Skin epidermis (tissue), 12 donors: Measurements from ENCODE around the gene HOXC10.

ENCODE experiments used
- H3K27ac ChIP-seq, 21 experiments: fragments of 200-600 bp; sonication (generic) in 11 of 21; one replicate each; pipeline ENCODE4 v1.5.0; 2020; ENCODE audit warnings: mild to moderate bottlenecking in 3 of 21, inconsistent platforms in 2 of 21, moderate library complexity in 2 of 21
- H3K4me3 ChIP-seq, 7 experiments: fragments of 200-600 bp; sonication (generic) in 2 of 7; one replicate each; pipeline ENCODE4 v1.5.0; 2020; ENCODE audit warnings: inconsistent platforms in 2 of 7, mild to moderate bottlenecking in 2 of 7, moderate library complexity in 1 of 7

The HOXC10 gene

DNA sequence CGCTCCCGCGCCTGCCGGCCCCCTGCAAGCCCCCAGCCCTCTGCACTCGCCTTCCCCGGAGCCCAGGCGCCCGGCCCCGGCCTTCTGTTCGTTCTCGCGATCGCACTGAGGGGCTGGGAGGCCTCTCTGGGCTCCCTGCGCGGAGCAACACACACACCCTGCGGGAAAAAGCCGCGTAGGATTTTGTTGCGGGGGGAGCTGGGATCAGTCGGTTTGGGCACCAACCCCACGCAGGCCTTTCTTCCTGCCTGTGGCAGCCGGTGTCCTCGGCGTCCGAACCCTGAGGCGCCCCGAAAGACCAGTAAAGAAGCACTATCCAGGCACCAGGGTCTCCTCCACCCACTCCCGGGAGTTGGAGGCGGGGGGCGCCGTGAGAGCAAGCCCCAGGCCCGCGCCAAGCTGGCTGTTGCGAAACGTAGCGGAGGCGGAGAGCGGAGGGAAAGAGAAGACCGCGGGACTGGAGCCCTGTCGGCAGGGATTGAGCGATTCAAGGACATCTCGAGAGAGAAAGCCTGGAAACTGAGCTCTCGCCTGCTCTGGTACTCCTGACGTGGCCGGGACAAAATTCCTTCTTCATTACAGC, 46.0 kb downstream of the HOXC10 start:
- Histone ChIP-seq H3K4me3 (peak overlapping the region in 1 of 7 experiments; percentile 1), H3K27ac (peak overlapping the region in 9 of 21 experiments; percentile 33 to 88 (median 81))

DNA sequence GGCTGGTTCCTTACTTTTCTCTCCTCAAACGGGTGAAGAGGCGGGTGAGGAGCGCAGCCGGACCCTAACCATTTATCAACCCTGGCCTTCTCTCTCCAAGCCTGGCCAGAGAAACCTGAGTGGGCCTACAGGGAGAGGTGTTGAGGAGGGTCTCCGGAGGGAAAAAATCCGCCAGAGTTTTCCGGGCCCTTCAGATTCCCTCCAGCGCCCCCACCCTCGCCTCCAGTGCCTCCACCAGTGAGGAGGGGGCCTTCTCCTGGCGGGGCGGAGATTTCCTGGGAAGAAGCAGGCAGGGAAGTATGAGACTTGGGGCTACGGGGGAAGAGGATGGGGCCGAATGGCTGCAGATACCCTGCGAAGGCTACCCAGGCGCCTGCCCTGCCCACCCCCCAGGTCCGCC, 46.5 kb downstream of the HOXC10 start:
- Histone ChIP-seq H3K27ac (peak overlapping the region in 8 of 21 experiments; percentile 64 to 88 (median 81)), H3K4me3 (no peak overlapping the region)

DNA sequence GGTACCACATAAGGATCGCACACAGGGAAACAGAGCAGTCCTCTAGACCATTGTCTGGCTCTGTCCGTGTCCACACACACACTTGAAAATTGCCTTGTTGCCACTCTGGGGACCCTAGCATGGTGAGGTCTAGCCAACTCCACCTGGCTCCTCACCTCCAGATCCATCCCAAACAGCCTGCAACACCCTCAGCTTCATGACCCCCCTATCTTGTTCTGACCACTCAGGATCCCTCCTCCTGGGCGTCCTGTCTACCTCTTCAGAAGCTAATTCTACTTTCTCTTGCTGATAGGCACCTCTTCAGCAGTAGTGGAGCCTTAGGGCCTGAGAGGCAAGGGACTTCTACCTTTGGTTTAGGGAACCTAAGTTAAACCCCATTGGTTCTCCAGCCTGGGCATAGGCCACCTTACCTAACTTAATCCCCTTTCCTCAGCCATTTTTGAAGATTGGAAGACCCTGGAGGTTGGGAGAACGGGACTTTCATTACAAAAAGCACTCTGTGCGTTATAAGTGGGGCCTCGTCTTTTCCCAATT, 47.2 kb downstream of the HOXC10 start:
- peak overlapping the region in 6 of 21 experiments; percentile 75 to 88 (median 84) for H3K27ac ChIP-seq
- H3K4me3 ChIP-seq = no peak overlapping the region

- peak within 1 kb of the TSS in 8 of 21 experiments; percentile 1 to 88 (median 81) for H3K27ac ChIP-seq
- peak within 1 kb of the TSS; percentile 14 to 36 (median 30) for H3K4me3 ChIP-seq
These were observed 47.7 kb downstream of the HOXC10 start, which contains the start of gene HOXC5 for GRCh38 chr12:54032627-54033100. Gene HOXC5, plus strand, starts transcription at chr12:54033050. Its CDS starts 73 bp downstream, at chr12:54033123.

DNA sequence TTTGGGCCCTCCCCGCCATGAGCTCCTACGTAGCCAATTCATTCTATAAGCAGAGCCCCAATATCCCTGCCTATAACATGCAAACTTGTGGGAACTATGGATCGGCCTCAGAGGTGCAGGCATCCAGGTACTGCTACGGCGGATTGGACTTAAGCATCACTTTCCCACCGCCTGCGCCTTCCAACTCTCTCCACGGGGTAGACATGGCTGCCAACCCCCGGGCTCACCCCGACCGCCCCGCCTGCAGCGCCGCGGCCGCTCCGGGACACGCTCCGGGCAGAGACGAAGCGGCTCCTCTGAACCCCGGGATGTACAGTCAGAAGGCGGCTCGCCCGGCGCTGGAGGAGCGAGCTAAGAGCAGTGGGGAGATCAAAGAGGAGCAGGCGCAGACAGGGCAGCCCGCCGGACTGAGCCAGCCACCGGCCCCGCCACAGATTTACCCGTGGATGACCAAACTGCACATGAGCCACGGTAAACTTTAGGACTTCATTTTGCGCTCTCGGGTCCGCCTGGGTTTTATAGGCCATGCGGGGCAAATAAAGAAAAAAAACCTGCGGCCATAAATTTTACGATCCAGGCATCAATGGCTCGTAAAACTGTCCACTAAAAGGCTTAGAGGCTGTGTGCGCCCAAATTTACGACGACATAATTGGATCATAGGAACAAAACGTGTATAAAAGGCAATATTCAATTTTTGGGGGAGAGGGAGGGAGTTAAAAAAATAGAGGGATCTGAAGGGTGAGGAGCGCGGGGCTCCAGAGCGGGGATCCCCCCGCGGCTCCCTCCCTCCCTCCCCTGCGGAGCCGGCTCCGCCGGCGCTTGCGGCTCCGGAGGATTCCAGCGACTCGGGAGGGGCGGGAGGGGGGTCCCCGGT, 48.4 kb downstream of the HOXC10 start:
- Histone ChIP-seq H3K4me3 (peak overlapping the region; percentile 14 to 36 (median 30)), H3K27ac (peak overlapping the region in 7 of 21 experiments; percentile 1 to 82 (median 55))

- Histone ChIP-seq H3K27ac (peak overlapping the region in 7 of 21 experiments; percentile 1 to 82 (median 55)), H3K4me3 (peak overlapping the region in 6 of 7 experiments; percentile 22 to 36 (median 32))
These were observed 49.2 kb downstream of the HOXC10 start for GRCh38 chr12:54033980-54034784.

DNA sequence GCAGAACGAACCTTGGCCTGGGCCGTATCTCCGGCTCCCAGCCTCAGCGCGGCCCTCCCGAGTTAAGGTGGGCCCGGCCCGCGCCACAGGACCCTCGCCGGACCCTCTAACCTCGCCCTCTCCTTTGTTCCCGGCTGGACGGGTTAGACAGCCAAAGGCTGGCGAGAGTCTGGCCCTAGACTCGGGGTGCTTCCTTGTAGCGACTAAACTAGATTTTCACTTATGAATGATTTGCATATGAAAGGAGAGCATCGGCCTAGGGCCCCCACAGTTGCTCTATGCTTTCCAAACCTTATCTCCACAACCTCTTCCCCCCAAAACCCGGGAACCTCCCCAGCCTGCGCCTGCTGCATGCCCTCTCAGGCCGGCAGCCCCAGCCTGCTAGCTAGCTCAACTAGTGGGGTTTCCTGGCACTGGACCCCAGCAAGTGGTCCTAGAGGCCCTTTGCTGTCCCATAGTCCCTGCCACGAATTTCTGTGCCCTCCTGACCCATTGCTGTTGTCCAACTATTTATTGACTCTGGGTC, 49.9 kb downstream of the HOXC10 start:
- Histone ChIP-seq H3K27ac (peak overlapping the region in 6 of 21 experiments; percentile 46 to 82 (median 56)), H3K4me3 (peak overlapping the region in 1 of 7 experiments; percentile 30)

GRCh38 chr12:54035568-54036264, 50.8 kb downstream of the HOXC10 start:
- H3K27ac ChIP-seq = peak overlapping the region in 1 of 21 experiments; percentile 55

GRCh38 chr12:54036620-54037359, 51.8 kb downstream of the HOXC10 start:
- peak overlapping the region in 2 of 21 experiments; percentile 14 to 81 for H3K27ac ChIP-seq

More at GRCh38 chr12:54035568-54036264, 50.8 kb downstream of the HOXC10 start:
- no peak overlapping the region for H3K4me3 ChIP-seq

DNA sequence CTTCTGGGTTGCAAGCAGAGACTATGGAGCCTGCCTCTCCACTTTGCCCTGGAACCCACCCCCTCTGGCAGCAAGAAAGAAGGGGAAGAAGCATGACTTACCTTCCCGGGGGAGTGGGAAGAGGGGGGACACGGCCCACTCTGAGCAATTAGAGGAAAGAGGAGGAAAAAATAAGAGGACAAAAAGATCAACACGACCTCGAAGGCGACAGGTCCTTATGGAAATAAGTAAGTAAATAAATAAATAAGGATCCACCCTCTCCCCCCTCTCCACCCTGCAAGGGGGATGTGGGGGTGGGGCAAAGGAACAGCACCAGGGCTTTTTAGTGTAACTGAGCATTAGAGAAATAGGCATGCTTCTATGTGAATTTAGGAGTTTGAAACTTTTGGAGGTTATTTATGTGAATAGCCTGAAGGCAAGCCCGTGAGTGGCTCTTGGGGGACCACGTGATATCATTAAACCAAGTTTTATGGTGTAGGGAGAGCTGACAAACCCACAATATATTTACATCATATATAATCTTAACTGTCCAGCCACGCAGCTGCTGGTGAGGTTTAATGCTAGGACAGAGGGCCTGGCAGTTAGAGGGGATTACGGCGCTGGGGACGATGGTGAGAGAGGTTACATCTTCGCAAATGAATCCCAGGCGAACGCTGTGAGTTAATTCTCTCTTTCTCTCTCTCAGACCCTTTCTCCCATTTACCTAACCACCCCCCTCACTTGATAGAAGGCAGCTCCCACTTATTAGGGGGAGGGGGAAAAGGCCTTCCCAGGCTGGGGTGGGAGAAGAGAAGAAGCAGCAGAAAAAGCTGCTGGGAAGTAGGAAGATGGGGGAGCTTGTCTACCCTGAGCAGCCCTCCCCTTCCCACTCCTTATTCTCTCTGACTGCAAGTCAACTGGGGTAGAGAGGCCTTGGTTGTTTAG, 52.7 kb downstream of the HOXC10 start:
- peak overlapping the region in 4 of 21 experiments; percentile 28 to 81 (median 57) for H3K27ac ChIP-seq
- no peak overlapping the region for H3K4me3 ChIP-seq

More at GRCh38 chr12:54036620-54037359, 51.8 kb downstream of the HOXC10 start:
- H3K4me3 ChIP-seq = no peak overlapping the region

DNA sequence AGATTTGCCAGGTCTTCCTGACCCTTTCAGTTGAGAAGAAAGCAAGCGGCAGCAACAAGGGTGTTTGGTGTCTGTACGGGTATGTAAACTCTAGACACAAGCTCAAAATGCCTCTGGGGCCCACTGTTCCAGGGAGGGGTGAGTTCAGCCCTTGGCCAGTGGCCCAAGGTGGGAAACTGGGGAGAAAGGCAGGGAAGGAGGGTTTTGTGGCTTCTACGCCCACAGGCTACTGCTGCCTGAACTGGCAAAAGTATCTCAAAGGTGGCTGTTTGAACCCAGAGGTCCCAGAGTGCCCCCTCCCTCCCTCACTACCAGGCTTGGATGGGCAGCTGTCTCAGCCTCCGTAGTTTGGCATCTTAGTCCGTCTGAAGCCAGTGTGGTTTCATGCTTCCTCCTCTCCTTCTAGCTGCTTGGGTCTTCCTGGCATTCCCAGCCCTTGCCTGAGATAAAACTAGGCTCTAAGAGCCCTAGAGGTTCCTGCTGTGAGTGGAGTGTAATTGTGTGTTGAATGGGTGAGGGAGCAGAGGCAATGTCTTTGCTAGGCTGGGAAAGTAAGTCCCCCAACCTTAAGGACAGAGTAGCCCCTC, 53.4 kb downstream of the HOXC10 start:
- H3K4me3 ChIP-seq = no peak overlapping the region
- H3K27ac ChIP-seq = peak overlapping the region in 4 of 21 experiments; percentile 28 to 81 (median 57)

DNA sequence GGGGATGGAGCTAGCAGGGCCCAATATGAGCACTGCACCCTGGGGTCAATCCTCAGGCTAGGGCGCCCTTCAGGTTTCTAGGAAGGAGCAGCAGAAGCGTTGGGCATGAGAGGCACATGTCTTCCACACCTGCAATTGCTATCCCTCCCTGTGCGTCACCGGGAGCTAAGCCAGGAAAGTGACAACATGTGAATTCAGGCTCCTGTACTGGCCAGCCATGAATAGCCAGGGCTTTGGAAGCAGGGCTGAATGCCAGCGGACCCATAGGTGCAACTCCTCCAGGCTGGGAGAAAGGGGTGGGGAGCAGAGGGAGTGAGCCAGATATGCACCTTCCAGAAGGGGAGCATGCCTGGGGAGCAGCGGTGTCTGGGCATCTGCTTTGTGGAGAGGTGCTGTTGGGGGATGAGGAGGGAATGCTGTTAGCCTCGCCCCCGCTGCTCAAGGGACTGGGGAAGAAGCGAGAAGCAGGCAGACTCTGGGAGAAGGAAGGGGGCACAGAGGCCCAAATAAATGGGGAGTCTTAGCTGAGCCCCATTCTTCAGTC, 54.0 kb downstream of the HOXC10 start:
- peak overlapping the region in 5 of 21 experiments; percentile 28 to 81 (median 55) for H3K27ac ChIP-seq
- no peak overlapping the region for H3K4me3 ChIP-seq

DNA sequence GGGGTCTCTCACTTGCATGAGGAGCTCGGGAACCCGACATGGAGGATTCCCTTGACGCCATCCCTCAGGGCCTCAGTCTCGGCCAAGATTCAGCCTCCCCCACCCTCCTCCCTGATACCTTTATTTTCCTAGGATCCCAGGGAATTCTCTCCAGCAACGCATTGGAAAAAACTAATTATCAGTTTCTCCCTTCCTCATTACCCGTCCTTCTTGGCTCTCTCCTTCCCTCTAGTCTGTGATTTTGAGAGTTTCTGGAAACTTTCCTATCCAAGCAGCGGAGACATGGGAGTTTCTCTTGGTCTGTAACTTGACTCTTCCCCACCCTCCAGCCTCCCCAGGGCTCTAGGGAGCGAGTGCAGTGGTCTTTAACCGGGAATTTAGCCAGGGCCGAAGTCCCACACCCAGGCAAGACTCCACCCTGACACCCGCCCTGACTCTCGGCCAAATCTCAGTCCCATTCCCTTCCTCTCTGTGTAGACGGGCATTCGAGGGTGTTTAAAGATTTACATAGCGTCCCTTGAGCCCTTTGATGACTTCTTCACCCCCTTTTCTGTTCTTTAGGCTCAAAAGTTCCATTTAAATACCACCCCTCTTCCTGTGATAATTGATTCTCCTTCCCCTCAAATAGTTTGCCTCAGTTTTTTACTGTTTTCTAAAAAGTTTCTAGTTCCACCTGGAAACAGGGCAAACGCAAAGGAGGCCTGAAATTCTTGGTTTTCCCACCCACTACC, 54.6 kb downstream of the HOXC10 start:
- peak overlapping the region in 3 of 21 experiments; percentile 40 to 55 (median 50) for H3K27ac ChIP-seq
- H3K4me3 ChIP-seq = no peak overlapping the region
